ENCODE results near the gene SPC24.

Gene SPC24

DNA sequence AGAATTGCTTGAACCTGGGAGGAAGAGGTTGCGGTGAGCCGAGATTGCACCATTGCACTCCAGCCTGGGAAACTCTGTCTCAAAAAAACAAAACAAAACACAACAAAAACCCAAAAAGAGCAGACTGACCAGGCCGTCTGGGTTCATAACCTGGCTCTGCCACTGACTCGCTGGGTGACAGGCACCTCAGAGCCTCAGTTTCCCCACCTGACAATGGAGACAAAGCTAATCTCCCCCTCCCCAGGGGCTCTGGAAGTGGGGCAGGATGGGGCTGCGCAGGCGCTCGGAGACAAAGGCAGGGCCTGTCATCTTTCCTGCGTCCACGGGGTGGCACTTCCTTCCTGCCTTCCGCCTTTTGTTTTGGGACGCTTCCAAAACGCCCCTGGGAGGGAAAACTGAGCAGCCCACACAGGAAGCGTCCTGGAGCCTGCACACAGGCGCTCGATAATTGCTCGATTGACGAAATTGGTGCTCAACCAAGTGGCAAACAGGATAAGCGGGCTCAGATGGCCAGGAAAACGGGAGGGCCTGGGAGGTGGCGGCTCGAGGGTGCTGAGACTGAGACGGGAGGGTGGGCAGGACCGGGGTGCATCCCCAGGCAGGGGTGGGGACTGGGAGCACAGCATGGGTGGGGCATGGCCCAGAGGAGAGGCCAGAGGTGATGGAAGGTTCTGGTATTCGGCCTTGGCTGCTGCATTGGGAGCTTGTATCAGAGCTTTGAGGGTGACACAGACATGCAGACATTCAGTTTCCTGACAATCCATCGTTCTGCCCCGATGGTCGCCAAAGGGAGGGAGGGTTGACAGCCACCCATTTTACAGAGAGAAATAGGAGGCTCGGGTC lies 17.8 kb downstream of the SPC24 start:
- Histone ChIP-seq H2BK120ac (ENCODE audit: insufficient read depth, low read length, poor library complexity) (peak overlapping the region; percentile 47), H3K4me1 (ENCODE audit: control insufficient read depth in 1 of 2, insufficient read depth in 2 of 2, low read length in 2 of 2) (peaks cover 26 to 31% of the 10 kb centered on the region in 2 experiments), H4K91ac (ENCODE audit: low read depth, low read length) (peak overlapping the region; percentile 52), H3K27ac (ENCODE audit: low read depth, low read length) (peak overlapping the region; percentile 38), H3K23ac (ENCODE audit: low read length) (no peak overlapping the region), H2BK5ac (ENCODE audit: low read depth, low read length, poor library complexity) (no peak overlapping the region), H3K9me3 (ENCODE audit: insufficient read depth, low read depth, low read length) (no peaks in the 10 kb centered on the region), H4K12ac (ENCODE audit: low read depth, low read length) (peak overlapping the region; percentile 70), H3K79me2 (ENCODE audit: control insufficient read depth, insufficient read depth, low read length, poor library complexity) (no peaks in the 10 kb centered on the region), H3K4me2 (ENCODE audit: low read length) (peak overlapping the region; percentile 52), H3K79me1 (ENCODE audit: low read length) (peaks cover 21% of the 10 kb centered on the region), H4K8ac (ENCODE audit: low read depth, low read length) (peak overlapping the region; percentile 77), H3K14ac (ENCODE audit: low read length) (peak overlapping the region; percentile 45), H3K36me3 (ENCODE audit: control insufficient read depth in 1 of 2, insufficient read depth in 2 of 2, low read length in 2 of 2) (peaks cover 5 to 7% of the 10 kb centered on the region in 2 experiments), H2AK5ac (ENCODE audit: low read length) (no peak overlapping the region), H3K4ac (ENCODE audit: low read depth, low read length) (no peak overlapping the region), H2AFZ (ENCODE audit: insufficient read depth, low read length, poor library complexity) (peak overlapping the region; percentile 53), H3K4me3 (ENCODE audit: low read depth, low read length) (peak overlapping the region; percentile 10), H3K9ac (ENCODE audit: low read length) (no peak overlapping the region), H3K27me3 (ENCODE audit: insufficient read depth, low read length) (no peaks in the 10 kb centered on the region), H2BK12ac (ENCODE audit: low read length) (no peak overlapping the region), H3K18ac (ENCODE audit: low read length) (peak overlapping the region; percentile 23)
- WGBS (ENCODE audit: extremely low coverage, insufficient coverage, insufficient read length): no CpG with 5 or more reads among the region's 28 CpGs
- peak; percentile 91 to 96 for DNase-seq

DNA sequence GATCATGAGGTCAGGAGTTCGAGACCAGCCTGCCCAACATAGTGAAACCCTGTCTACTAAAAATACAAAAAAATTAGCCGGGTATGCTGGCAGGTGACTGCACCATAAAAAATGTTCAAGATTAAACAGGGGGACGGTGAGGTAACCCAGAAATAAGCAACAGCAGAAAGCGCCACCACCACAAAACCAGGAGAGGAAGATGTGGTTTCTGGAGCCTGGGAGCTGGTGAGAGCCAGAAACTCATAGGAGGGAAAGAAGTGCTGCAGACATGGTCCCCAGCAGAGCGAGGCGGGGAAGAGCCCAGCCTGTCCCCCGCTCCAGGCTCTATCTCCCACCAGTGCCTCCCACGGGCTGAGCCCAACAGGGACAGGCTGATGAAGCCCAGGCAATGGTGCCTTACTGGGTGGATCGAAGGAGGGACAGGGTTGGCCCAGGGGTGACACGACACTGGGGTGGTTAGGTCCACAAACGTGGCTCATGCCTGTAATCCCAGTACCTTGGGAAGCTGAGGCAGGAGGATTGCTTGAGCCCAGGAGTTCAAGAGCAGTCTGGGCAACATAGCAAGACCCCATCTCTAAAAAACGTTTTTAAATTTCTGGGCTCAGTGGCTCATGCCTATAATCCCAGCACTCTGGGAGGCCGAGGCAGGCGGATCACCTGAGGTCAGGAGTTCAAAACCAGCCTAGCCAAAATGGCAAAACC lies 19.0 kb downstream of the SPC24 start:
- Histone ChIP-seq H4K91ac (ENCODE audit: low read depth, low read length) (no peak overlapping the region), H3K23ac (ENCODE audit: low read length) (no peak overlapping the region), H3K27ac (ENCODE audit: low read depth, low read length) (no peak overlapping the region), H3K9me3 (ENCODE audit: insufficient read depth, low read depth, low read length) (peaks cover 2% of the 10 kb centered on the region), H2BK12ac (ENCODE audit: low read length) (no peak overlapping the region), H4K12ac (ENCODE audit: low read depth, low read length) (no peak overlapping the region), H3K4me3 (ENCODE audit: low read depth, low read length) (no peak overlapping the region), H3K4me1 (ENCODE audit: control insufficient read depth in 1 of 2, insufficient read depth in 2 of 2, low read length in 2 of 2) (peaks cover 16 to 20% of the 10 kb centered on the region in 2 experiments), H3K79me2 (ENCODE audit: control insufficient read depth, insufficient read depth, low read length, poor library complexity) (no peaks in the 10 kb centered on the region), H3K4me2 (ENCODE audit: low read length) (no peak overlapping the region), H4K8ac (ENCODE audit: low read depth, low read length) (no peak overlapping the region), H3K27me3 (ENCODE audit: insufficient read depth, low read length) (no peaks in the 10 kb centered on the region), H2AFZ (ENCODE audit: insufficient read depth, low read length, poor library complexity) (no peak overlapping the region), H3K9ac (ENCODE audit: low read length) (no peak overlapping the region), H2BK120ac (ENCODE audit: insufficient read depth, low read length, poor library complexity) (no peak overlapping the region), H3K36me3 (ENCODE audit: control insufficient read depth in 1 of 2, insufficient read depth in 2 of 2, low read length in 2 of 2) (peaks cover 16 to 17% of the 10 kb centered on the region in 2 experiments), H3K18ac (ENCODE audit: low read length) (no peak overlapping the region), H2BK5ac (ENCODE audit: low read depth, low read length, poor library complexity) (no peak overlapping the region), H3K79me1 (ENCODE audit: low read length) (peaks cover 13% of the 10 kb centered on the region), H3K4ac (ENCODE audit: low read depth, low read length) (no peak overlapping the region), H3K14ac (ENCODE audit: low read length) (no peak overlapping the region), H2AK5ac (ENCODE audit: low read length) (no peak overlapping the region)
- no CpG with 5 or more reads among the region's 14 CpGs for WGBS (ENCODE audit: extremely low coverage, insufficient coverage, insufficient read length)
- DNase-seq: no peak

DNA sequence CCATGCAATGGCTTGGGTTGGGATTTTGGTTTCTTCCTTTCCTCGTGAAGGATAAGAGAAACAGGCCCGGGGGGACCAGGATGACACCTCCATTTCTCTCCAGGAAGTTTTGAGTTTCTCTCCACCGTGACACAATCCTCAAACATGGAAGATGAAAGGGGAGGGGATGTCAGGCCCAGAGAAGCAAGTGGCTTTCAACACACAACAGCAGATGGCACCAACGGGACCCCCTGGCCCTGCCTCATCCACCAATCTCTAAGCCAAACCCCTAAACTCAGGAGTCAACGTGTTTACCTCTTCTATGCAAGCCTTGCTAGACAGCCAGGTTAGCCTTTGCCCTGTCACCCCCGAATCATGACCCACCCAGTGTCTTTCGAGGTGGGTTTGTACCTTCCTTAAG lies 24.1 kb downstream of the SPC24 start:
- H3K79me1 ChIP-seq (ENCODE audit: low read length): no peaks in the 10 kb centered on the region
- WGBS (ENCODE audit: extremely low coverage, insufficient coverage, insufficient read length): no CpG with 5 or more reads among the region's 7 CpGs
- no peak overlapping the region for H3K9ac ChIP-seq (ENCODE audit: low read length)
- H3K4me3 ChIP-seq (ENCODE audit: low read depth, low read length): no peak overlapping the region
- no peak overlapping the region for H2AK5ac ChIP-seq (ENCODE audit: low read length)
- no peaks in the 10 kb centered on the region for H3K4me1 ChIP-seq (ENCODE audit: control insufficient read depth in 1 of 2, insufficient read depth in 2 of 2, low read length in 2 of 2)
- H4K12ac ChIP-seq (ENCODE audit: low read depth, low read length): no peak overlapping the region
- no peak overlapping the region for H4K91ac ChIP-seq (ENCODE audit: low read depth, low read length)
- no peak overlapping the region for H3K4ac ChIP-seq (ENCODE audit: low read depth, low read length)
- H2AFZ ChIP-seq (ENCODE audit: insufficient read depth, low read length, poor library complexity): no peak overlapping the region
- H2BK120ac ChIP-seq (ENCODE audit: insufficient read depth, low read length, poor library complexity): no peak overlapping the region
- H3K79me2 ChIP-seq (ENCODE audit: control insufficient read depth, insufficient read depth, low read length, poor library complexity): no peaks in the 10 kb centered on the region
- no peak overlapping the region for H2BK12ac ChIP-seq (ENCODE audit: low read length)
- H3K14ac ChIP-seq (ENCODE audit: low read length): no peak overlapping the region
- no peak overlapping the region for H2BK5ac ChIP-seq (ENCODE audit: low read depth, low read length, poor library complexity)
- H3K36me3 ChIP-seq (ENCODE audit: control insufficient read depth in 1 of 2, insufficient read depth in 2 of 2, low read length in 2 of 2): peaks cover 64 to 66% of the 10 kb centered on the region in 2 experiments
- H3K18ac ChIP-seq (ENCODE audit: low read length): no peak overlapping the region
- no peak overlapping the region for H4K8ac ChIP-seq (ENCODE audit: low read depth, low read length)
- no peak overlapping the region for H3K23ac ChIP-seq (ENCODE audit: low read length)
- H3K27ac ChIP-seq (ENCODE audit: low read depth, low read length): no peak overlapping the region
- no peaks in the 10 kb centered on the region for H3K27me3 ChIP-seq (ENCODE audit: insufficient read depth, low read length)
- no peak for DNase-seq
- H3K4me2 ChIP-seq (ENCODE audit: low read length): no peak overlapping the region
- peaks cover 4% of the 10 kb centered on the region for H3K9me3 ChIP-seq (ENCODE audit: insufficient read depth, low read depth, low read length)

DNA sequence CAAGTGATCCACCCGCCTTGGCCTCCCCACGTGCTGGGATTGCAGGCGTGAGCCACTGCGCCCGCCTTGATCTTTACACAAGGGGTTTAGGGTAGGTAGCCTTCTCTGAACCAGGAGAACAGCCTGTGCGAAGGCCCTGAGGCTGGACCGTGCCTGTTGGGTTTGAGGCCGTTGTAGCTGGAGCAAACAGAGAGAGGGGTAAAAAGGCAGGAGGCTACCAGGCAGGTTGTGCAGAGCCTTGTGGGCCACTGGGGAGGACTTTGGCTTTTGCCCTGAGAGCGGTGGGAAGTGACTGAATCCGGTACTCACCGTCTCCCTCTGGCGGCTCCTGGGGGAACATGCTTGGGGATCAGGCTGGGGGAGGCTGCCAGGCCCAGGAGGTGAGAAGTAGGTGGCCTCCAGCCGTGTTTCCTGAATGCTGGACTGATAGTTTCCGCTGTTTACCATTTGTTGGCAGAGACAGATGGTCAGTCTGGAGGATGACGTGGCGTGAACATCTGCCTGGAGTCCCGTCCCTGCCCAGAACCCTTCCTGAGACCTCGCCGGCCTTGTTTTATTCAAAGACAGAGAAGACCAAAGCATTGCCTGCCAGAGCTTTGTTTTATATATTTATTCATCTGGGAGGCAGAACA lies 24.6 kb downstream of the SPC24 start:
- Histone ChIP-seq H3K27me3 (ENCODE audit: insufficient read depth, low read length) (no peaks in the 10 kb centered on the region), H3K14ac (ENCODE audit: low read length) (no peak overlapping the region), H3K4ac (ENCODE audit: low read depth, low read length) (no peak overlapping the region), H3K27ac (ENCODE audit: low read depth, low read length) (no peak overlapping the region), H3K4me3 (ENCODE audit: low read depth, low read length) (no peak overlapping the region), H4K12ac (ENCODE audit: low read depth, low read length) (no peak overlapping the region), H4K8ac (ENCODE audit: low read depth, low read length) (no peak overlapping the region), H2AK5ac (ENCODE audit: low read length) (no peak overlapping the region), H3K4me2 (ENCODE audit: low read length) (no peak overlapping the region), H3K4me1 (ENCODE audit: control insufficient read depth in 1 of 2, insufficient read depth in 2 of 2, low read length in 2 of 2) (no peaks in the 10 kb centered on the region), H3K36me3 (ENCODE audit: control insufficient read depth in 1 of 2, insufficient read depth in 2 of 2, low read length in 2 of 2) (peaks cover 69 to 71% of the 10 kb centered on the region in 2 experiments), H3K79me1 (ENCODE audit: low read length) (no peaks in the 10 kb centered on the region), H3K18ac (ENCODE audit: low read length) (no peak overlapping the region), H2BK5ac (ENCODE audit: low read depth, low read length, poor library complexity) (no peak overlapping the region), H3K9me3 (ENCODE audit: insufficient read depth, low read depth, low read length) (peaks cover 4% of the 10 kb centered on the region), H2BK120ac (ENCODE audit: insufficient read depth, low read length, poor library complexity) (no peak overlapping the region), H3K9ac (ENCODE audit: low read length) (no peak overlapping the region), H2BK12ac (ENCODE audit: low read length) (no peak overlapping the region), H4K91ac (ENCODE audit: low read depth, low read length) (no peak overlapping the region), H3K79me2 (ENCODE audit: control insufficient read depth, insufficient read depth, low read length, poor library complexity) (no peaks in the 10 kb centered on the region), H2AFZ (ENCODE audit: insufficient read depth, low read length, poor library complexity) (no peak overlapping the region), H3K23ac (ENCODE audit: low read length) (no peak overlapping the region)
- no CpG with 5 or more reads among the region's 19 CpGs for WGBS (ENCODE audit: extremely low coverage, insufficient coverage, insufficient read length)
- peak; percentile 82 to 84 for DNase-seq
